CD14-positive monocyte (primary cell): ENCODE measurements around the gene GOLGA8A. TPM values are rescaled to one million over a fixed set of nuclear protein-coding genes. Genes with fewer than 3 reads are reported as not detected.

Experiments
- DNase-seq, 3 donors: peaks; one replicate each; pipeline ENCODE4 v3.0.0-alpha.2; 2011 to 2022
- H2AFZ ChIP-seq: 2 replicates; pipeline ENCODE4 v1.6.0; 2012; ENCODE audit warnings: mild to moderate bottlenecking, low read depth, low read length, inconsistent platforms; ENCODE audit not compliant: insufficient read depth, poor library complexity, severe bottlenecking
- H3K27ac ChIP-seq, 2 donors: 1 replicate in 1 of 2; 2 replicates in 1 of 2; pipeline ENCODE4 v1.5.1; 2012 to 2013; ENCODE audit warnings: low read length in 2 of 2, control low read depth in 1 of 2, inconsistent platforms in 1 of 2, low read depth in 1 of 2, mild to moderate bottlenecking in 1 of 2
- H3K27me3 ChIP-seq, 2 donors: one replicate each; pipeline versions ENCODE4 v1.6.0 to v1.6.1; 2011 to 2013; ENCODE audit warnings: low read length in 2 of 2; ENCODE audit not compliant: control insufficient read depth in 2 of 2, insufficient read depth in 2 of 2
- H3K36me3 ChIP-seq, 2 donors: replicated peaks in 1 of 2; 1 replicate in 1 of 2; 2 replicates in 1 of 2; pipeline versions ENCODE4 v1.5.1 to v1.6.1; 2012 to 2013; ENCODE audit warnings: low read length in 2 of 2, control low read depth in 1 of 2, inconsistent platforms in 1 of 2, mild to moderate bottlenecking in 1 of 2; ENCODE audit not compliant: insufficient read depth in 2 of 2, control insufficient read depth in 1 of 2
- H3K4me1 ChIP-seq, 2 donors: 1 replicate in 1 of 2; 2 replicates in 1 of 2; pipeline versions ENCODE4 v1.5.1 to v1.6.1; 2012 to 2013; ENCODE audit warnings: low read length in 2 of 2, control low read depth in 1 of 2, inconsistent platforms in 1 of 2, mild to moderate bottlenecking in 1 of 2, moderate library complexity in 1 of 2; ENCODE audit not compliant: insufficient read depth in 2 of 2, control insufficient read depth in 1 of 2
- H3K4me2 ChIP-seq: replicated peaks from 2 replicates; pipeline ENCODE3; 2012; ENCODE audit warnings: low read length, moderate library complexity, mild to moderate bottlenecking; ENCODE audit not compliant: poor library complexity, severe bottlenecking; ENCODE audit errors: extremely low read depth
- H3K4me3 ChIP-seq, 3 experiments: fragments of 200-600 bp in 1 of 3; sonication (generic) in 1 of 3; replicated peaks in 1 of 3; 1 replicate in 2 of 3; 2 replicates in 1 of 3; pipeline ENCODE4 v1.5.1; 2011 to 2013; ENCODE audit warnings: low read length in 3 of 3, mild to moderate bottlenecking in 3 of 3, control low read depth in 2 of 3, low read depth in 2 of 3, inconsistent platforms in 1 of 3, moderate library complexity in 1 of 3
- H3K79me2 ChIP-seq: 2 replicates; pipeline ENCODE4 v1.6.0; 2012; ENCODE audit warnings: mild to moderate bottlenecking, control low read depth, inconsistent platforms, low read length, moderate library complexity; ENCODE audit not compliant: insufficient read depth
- H3K9ac ChIP-seq: 2 replicates; pipeline ENCODE4 v1.6.0; 2017; ENCODE audit warnings: low read length, mild to moderate bottlenecking; ENCODE audit not compliant: insufficient read depth, poor library complexity, severe bottlenecking
- H3K9me3 ChIP-seq, 2 donors: replicated peaks in 1 of 2; 1 replicate in 1 of 2; 2 replicates in 1 of 2; pipeline versions ENCODE4 v1.5.1 to v1.6.1; 2012 to 2013; ENCODE audit warnings: low read length in 2 of 2, control low read depth in 1 of 2; ENCODE audit not compliant: control insufficient read depth in 1 of 2, insufficient read depth in 1 of 2
- H4K20me1 ChIP-seq: 2 replicates; pipeline ENCODE4 v1.6.0; 2012; ENCODE audit warnings: mild to moderate bottlenecking, low read length, control low read depth, moderate library complexity; ENCODE audit not compliant: insufficient read depth
- H3K27ac Mint-ChIP-seq, 7 donors: one replicate each; pipeline ENCODE4 v1.8.0; 2020; ENCODE audit warnings: mild to moderate bottlenecking in 7 of 7, mixed read lengths in 7 of 7, moderate library complexity in 6 of 7, inconsistent platforms in 2 of 7
- H3K27me3 Mint-ChIP-seq, 3 donors: one replicate each; pipeline ENCODE4 v1.8.0; 2021 to 2022; ENCODE audit warnings: low read depth in 3 of 3, mild to moderate bottlenecking in 3 of 3, mixed read lengths in 3 of 3, moderate library complexity in 3 of 3, inconsistent platforms in 1 of 3
- H3K36me3 Mint-ChIP-seq, 2 donors: one replicate each; pipeline ENCODE4 v1.8.0; 2020; ENCODE audit warnings: mixed read lengths in 2 of 2, inconsistent platforms in 1 of 2, mild to moderate bottlenecking in 1 of 2
- H3K4me1 Mint-ChIP-seq: one replicate; pipeline ENCODE4 v1.8.0; 2020; ENCODE audit warnings: mild to moderate bottlenecking, mixed read lengths
- H3K4me3 Mint-ChIP-seq, 2 donors: one replicate each; pipeline ENCODE4 v1.8.0; 2020; ENCODE audit warnings: mild to moderate bottlenecking in 2 of 2, mixed read lengths in 2 of 2, moderate library complexity in 1 of 2
- H3K9me3 Mint-ChIP-seq, 7 donors: one replicate each; pipeline ENCODE4 v1.8.0; 2020 to 2022; ENCODE audit warnings: mixed read lengths in 7 of 7, mild to moderate bottlenecking in 6 of 7, moderate library complexity in 6 of 7, inconsistent platforms in 2 of 7
- CTCF ChIP-seq: fragments of 200-600 bp; IDR thresholded peaks from one replicate; pipeline ENCODE4 v1.8.0; 2022; ENCODE audit warnings: antibody characterized with exemption, mild to moderate bottlenecking
- WGBS: methylation state at CpG from one replicate; pipeline ENCODE4 v1.1.5; 2013; ENCODE audit warnings: missing lambda C conversion rate; ENCODE audit not compliant: insufficient coverage; 5-methylcytosine and 5-hydroxymethylcytosine counted together
- intact Hi-C, 2 donors: fragments of 100-400 bp; cut with micrococcal nuclease; formaldehyde crosslinking; loops; one replicate each; pipeline versions ENCODE4 v1.15.0 to v1.15.1; 2023
- polyA plus RNA-seq, 3 donors: library from polyadenylated mRNA; depleted of rRNA in 1 of 3; unstranded in 2 of 3; stranded (reverse) in 1 of 3; fragments of 300-500 nt in 2 of 3; fragments of >200 nt in 1 of 3; fragmentation: Illumina TruSeq in 2 of 3; gene quantifications; 1 replicate in 2 of 3; 2 replicates in 1 of 3; pipeline ENCODE4 v1.2.3, GENCODE V29; 2012 to 2021

The GOLGA8A gene
- polyA plus RNA-seq, 3 donors: 0.03 to 14.8 TPM; not detected in 1

GRCh38 chr15:34460451-34460850 lies 22.8 kb upstream of the GOLGA8A start:
- Mint-ChIP-seq H3K36me3 (no peaks in the 10 kb centered on the region), H3K27me3 (peaks cover 0 to 6% (median 3%) of the 10 kb centered on the region in 3 donors), H3K9me3 (peaks cover 0 to 6% (median 0%) of the 10 kb centered on the region in 7 donors), H3K4me3 (no peak overlapping the region), H3K27ac (no peak overlapping the region), H3K4me1 (no peaks in the 10 kb centered on the region)
- Histone ChIP-seq H3K4me3 (no peak overlapping the region), H3K27me3 (no peaks in the 10 kb centered on the region), H3K79me2 (no peaks in the 10 kb centered on the region), H3K9me3 (no peaks in the 10 kb centered on the region), H2AFZ (no peak overlapping the region), H3K36me3 (no peaks in the 10 kb centered on the region), H3K4me1 (no peaks in the 10 kb centered on the region), H3K9ac (no peak overlapping the region), H3K27ac (no peak overlapping the region), H4K20me1 (no peaks in the 10 kb centered on the region), H3K4me2 (no peak overlapping the region)
- no CpG with 5 or more reads among the region's 1 CpG for WGBS
- no peak for DNase-seq
- no peak for TF ChIP-seq CTCF
- intact Hi-C loops: no loop called here

GRCh38 chr15:34456658-34457057 lies 19.1 kb upstream of the GOLGA8A start:
- intact Hi-C loops: no loop called here
- no peak overlapping the region for H3K4me3 Mint-ChIP-seq

More at GRCh38 chr15:34456658-34457057, 19.1 kb upstream of the GOLGA8A start:
- H3K4me1 ChIP-seq: no peaks in the 10 kb centered on the region
- no peaks in the 10 kb centered on the region for H3K36me3 ChIP-seq
- TF ChIP-seq CTCF: no peak
- no peak overlapping the region for H3K9ac ChIP-seq
- H3K36me3 Mint-ChIP-seq: no peaks in the 10 kb centered on the region
- H3K4me1 Mint-ChIP-seq: no peaks in the 10 kb centered on the region
- WGBS: no CpG with 5 or more reads among the region's 9 CpGs
- H3K9me3 ChIP-seq: no peaks in the 10 kb centered on the region
- no peaks in the 10 kb centered on the region for H3K79me2 ChIP-seq
- H3K9me3 Mint-ChIP-seq: peaks cover 0 to 2% (median 0%) of the 10 kb centered on the region in 7 donors
- no peak overlapping the region for H2AFZ ChIP-seq
- H3K27me3 Mint-ChIP-seq: peaks cover 0 to 6% (median 3%) of the 10 kb centered on the region in 3 donors
- no peaks in the 10 kb centered on the region for H3K27me3 ChIP-seq
- DNase-seq: no peak
- H3K4me2 ChIP-seq: no peak overlapping the region
- no peak overlapping the region for H3K27ac Mint-ChIP-seq
- H3K4me3 ChIP-seq: no peak overlapping the region
- H4K20me1 ChIP-seq: no peaks in the 10 kb centered on the region
- no peak overlapping the region for H3K27ac ChIP-seq
